OCI-LY3 (cell line): ENCODE data around the gene PGAP1.

Source experiments
- CTCF ChIP-seq: fragments of 200-600, 300-600 bp; sonication (generic); IDR thresholded peaks from 2 replicates; pipeline ENCODE4 v1.5.1; 2014; ENCODE audit warnings: antibody characterized with exemption, low read length, low read depth
- EZH2phosphoT487 ChIP-seq: fragments of 200-600 bp; shearing (Covaris generic); IDR thresholded peaks from 2 replicates; pipeline ENCODE4 v1.6.1; 2018; ENCODE audit warnings: antibody characterized with exemption, mixed run types, low read depth

- no peak for TF ChIP-seq CTCF
- no peak for TF ChIP-seq EZH2phosphoT487
Observed at GRCh38 chr2:196875414-196875813, 51.1 kb downstream of the PGAP1 start.
